WERI-Rb-1 (cell line): ENCODE data around the gene GRAMD4.

Experiments used
- DNase-seq: peaks from one replicate; pipeline ENCODE4 v3.0.0-alpha.2; 2020
- H3K27ac ChIP-seq: fragments of 250-450 bp; sonication (Bioruptor Pico); 2 replicates; pipeline ENCODE4 v1.5.1; 2020; ENCODE audit warnings: mild to moderate bottlenecking, moderate library complexity
- H3K27me3 ChIP-seq: fragments of 250-450 bp; sonication (Bioruptor Pico); 2 replicates; pipeline ENCODE4 v1.5.1; 2021; ENCODE audit warnings: mild to moderate bottlenecking, low read depth, moderate library complexity; ENCODE audit not compliant: insufficient read depth, severe bottlenecking
- H3K36me3 ChIP-seq: fragments of 250-450 bp; sonication (Bioruptor Pico); 2 replicates; pipeline ENCODE4 v1.5.1; 2020; ENCODE audit warnings: mild to moderate bottlenecking, moderate library complexity
- H3K4me3 ChIP-seq: 2 replicates; pipeline ENCODE4 v1.5.1; 2011; ENCODE audit warnings: low read depth, mild to moderate bottlenecking, control low read depth, low read length
- H3K9me3 ChIP-seq: fragments of 250-450 bp; sonication (Bioruptor Pico); 2 replicates; pipeline ENCODE4 v1.5.1; 2021; ENCODE audit warnings: mild to moderate bottlenecking, moderate library complexity; ENCODE audit not compliant: severe bottlenecking
- TF ChIP-seq, protein P1 (sequence below): IDR thresholded peaks from 2 replicates; pipeline ENCODE4 v1.5.1; 2011; ENCODE audit warnings: low read depth, mild to moderate bottlenecking, control low read depth, inconsistent platforms, low read length

Gene GRAMD4

GRCh38 chr22:46696229-46696518 lies 76.0 kb downstream of the GRAMD4 start:
- no peak overlapping the region for H3K4me3 ChIP-seq
- H3K27ac ChIP-seq: no peak overlapping the region
- H3K9me3 ChIP-seq: no peaks in the 10 kb centered on the region
- H3K27me3 ChIP-seq: no peaks in the 10 kb centered on the region
- H3K36me3 ChIP-seq: peaks cover 74% of the 10 kb centered on the region
- DNase-seq: no peak
- TF ChIP-seq, protein P1, sequence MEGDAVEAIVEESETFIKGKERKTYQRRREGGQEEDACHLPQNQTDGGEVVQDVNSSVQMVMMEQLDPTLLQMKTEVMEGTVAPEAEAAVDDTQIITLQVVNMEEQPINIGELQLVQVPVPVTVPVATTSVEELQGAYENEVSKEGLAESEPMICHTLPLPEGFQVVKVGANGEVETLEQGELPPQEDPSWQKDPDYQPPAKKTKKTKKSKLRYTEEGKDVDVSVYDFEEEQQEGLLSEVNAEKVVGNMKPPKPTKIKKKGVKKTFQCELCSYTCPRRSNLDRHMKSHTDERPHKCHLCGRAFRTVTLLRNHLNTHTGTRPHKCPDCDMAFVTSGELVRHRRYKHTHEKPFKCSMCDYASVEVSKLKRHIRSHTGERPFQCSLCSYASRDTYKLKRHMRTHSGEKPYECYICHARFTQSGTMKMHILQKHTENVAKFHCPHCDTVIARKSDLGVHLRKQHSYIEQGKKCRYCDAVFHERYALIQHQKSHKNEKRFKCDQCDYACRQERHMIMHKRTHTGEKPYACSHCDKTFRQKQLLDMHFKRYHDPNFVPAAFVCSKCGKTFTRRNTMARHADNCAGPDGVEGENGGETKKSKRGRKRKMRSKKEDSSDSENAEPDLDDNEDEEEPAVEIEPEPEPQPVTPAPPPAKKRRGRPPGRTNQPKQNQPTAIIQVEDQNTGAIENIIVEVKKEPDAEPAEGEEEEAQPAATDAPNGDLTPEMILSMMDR: no peak

GRCh38 chr22:46696614-46697013 lies 76.4 kb downstream of the GRAMD4 start:
- Histone ChIP-seq H3K36me3 (peaks cover 74% of the 10 kb centered on the region), H3K27ac (no peak overlapping the region), H3K27me3 (no peaks in the 10 kb centered on the region), H3K4me3 (no peak overlapping the region), H3K9me3 (no peaks in the 10 kb centered on the region)
- no peak for DNase-seq
- TF ChIP-seq, protein P1: no peak

DNA sequence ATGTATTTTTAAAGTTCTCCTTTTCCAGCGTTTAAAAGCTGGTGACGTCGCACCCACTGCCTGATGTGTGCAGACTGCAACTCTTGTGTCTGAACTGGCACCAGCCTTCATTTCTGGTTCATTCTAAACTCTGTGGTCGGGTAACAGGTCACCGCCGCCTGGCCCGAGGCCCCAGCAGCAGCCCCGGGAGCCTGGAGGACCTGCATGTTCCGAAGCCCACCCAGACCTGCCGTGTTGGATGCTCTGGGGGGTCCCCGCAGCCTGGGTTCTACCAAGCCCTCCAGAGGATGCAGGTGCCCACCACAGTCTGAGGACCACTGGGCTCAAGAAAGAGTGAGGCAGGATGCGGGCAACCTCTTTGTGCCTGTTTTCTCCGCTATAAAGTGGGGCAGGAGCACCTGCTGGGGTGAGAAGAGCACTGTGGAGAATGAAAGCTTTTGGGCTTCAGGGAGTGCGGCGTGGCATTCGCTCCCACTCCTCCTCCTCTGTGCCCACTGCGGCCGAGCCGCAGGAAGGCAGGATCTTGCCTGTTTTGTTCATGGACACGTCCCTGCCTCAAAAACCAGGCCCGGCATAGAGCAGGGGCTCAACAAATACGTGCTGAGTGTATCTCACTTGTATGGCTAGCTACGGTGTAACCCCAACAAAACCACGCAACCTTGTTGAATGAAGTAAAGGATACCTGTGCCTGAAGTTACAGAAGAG lies 77.8 kb downstream of the GRAMD4 start:
- H3K27ac ChIP-seq: no peak overlapping the region

DNA sequence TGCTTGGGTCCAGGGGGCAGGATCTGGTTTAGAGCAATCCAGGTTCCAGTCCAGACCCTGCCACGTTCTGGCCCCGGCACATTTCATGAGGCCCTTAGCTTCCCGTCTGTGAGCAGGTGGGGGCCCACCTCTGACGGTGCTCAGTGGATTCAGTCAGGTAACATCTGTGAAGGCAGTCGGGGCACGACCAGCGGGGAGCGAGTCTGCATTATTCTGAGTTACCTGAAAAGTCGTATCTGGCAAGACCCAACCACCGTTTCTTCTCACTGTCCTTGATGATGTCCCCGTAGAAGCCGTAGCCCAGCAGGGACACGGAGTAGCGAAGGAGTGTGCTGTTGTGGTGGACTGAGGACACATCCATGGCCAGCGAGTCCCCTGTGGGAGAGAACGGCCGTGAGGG lies 78.9 kb downstream of the GRAMD4 start:
- no peak for DNase-seq
- Histone ChIP-seq H3K27me3 (no peaks in the 10 kb centered on the region), H3K36me3 (peaks cover 72% of the 10 kb centered on the region), H3K9me3 (no peaks in the 10 kb centered on the region), H3K4me3 (no peak overlapping the region), H3K27ac (no peak overlapping the region)
- TF ChIP-seq, protein P1: no peak

More for the DNA sequence above, 77.8 kb downstream of the GRAMD4 start:
- H3K36me3 ChIP-seq: peaks cover 78% of the 10 kb centered on the region
- no peaks in the 10 kb centered on the region for H3K9me3 ChIP-seq
- DNase-seq: no peak
- H3K27me3 ChIP-seq: no peaks in the 10 kb centered on the region
- TF ChIP-seq, protein P1: no peak
- H3K4me3 ChIP-seq: no peak overlapping the region

DNA sequence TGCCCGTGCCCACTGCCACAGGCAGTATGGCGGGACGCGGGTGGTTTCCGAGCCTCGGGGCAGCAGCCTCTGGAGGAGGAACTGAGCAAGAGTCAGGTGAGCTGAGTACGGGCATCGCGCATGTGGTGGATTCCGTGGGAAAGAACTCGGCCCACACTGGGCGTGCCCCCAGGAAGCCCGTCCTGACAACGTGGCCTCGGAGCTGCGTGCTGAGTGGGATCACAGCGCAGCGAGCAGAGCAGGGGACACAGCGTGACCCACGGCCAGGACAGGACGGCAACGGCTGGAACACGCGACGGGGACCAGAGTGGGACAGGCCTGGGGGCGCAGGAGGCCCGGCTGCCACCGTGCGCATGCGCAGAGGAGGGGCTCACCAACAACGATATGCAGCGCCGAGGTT lies 81.1 kb downstream of the GRAMD4 start:
- TF ChIP-seq, protein P1: no peak
- H3K27ac ChIP-seq: no peak overlapping the region
- H3K9me3 ChIP-seq: no peaks in the 10 kb centered on the region
- no peak overlapping the region for H3K4me3 ChIP-seq
- no peak for DNase-seq
- no peaks in the 10 kb centered on the region for H3K27me3 ChIP-seq
- peaks cover 73% of the 10 kb centered on the region for H3K36me3 ChIP-seq
